A549 (cell line): Measurements from ENCODE around the gene PDLIM5. TPM values are rescaled to one million over a fixed set of nuclear protein-coding genes. Genes with fewer than 3 reads are reported as not detected.
A peak's percentile ranks its signal among the peaks of the same experiment; 100 is the strongest.

ENCODE experiments used
- ATAC-seq, 2 experiments: fragments of 200-7000 bp in 1 of 2; fragments of >200 bp in 1 of 2; cut with Nextera tagmentation in 1 of 2; cut with Tn5 transposase in 1 of 2; 3 replicates each; pipeline versions ENCODE4 v1.8.0 to v1.9.1; 2018 to 2020; ENCODE audit warnings: mild to moderate bottlenecking in 1 of 2, moderate library complexity in 1 of 2
- CTCF ChIA-PET: fragments of 300-600 bp; sonication (Branson Sonifier 250); formaldehyde crosslinking; extraction: SDS; loops from one replicate; lab custom pipeline; 2021; ENCODE audit warnings: antibody characterized with exemption, inconsistent platforms; lab: Yijun Ruan, JAX
- POLR2A ChIA-PET: fragments of 350-600 bp; formaldehyde crosslinking; extraction: SDS; loops from one replicate; lab custom pipeline; 2021; ENCODE audit warnings: antibody characterized with exemption, inconsistent platforms; lab: Yijun Ruan, JAX
- DNase-seq, 2 experiments: peaks; one replicate each; pipeline versions ENCODE4 v3.0.0 to v3.0.0-alpha.2; 2011 to 2016; ENCODE audit warnings: low read depth in 1 of 2, low spot score in 1 of 2
- FAIRE-seq: peaks from 2 replicates; lab custom pipeline; 2011; peaks lifted over from hg19 to GRCh38; lab: Jason Lieb, UNC
- H3K27ac ChIP-seq, 2 experiments: fragments of >200 bp; sonication (Bioruptor Twin); formaldehyde crosslinking; 3 replicates each; pipeline ENCODE4 v1.5.1; 2016 to 2017
- H3K4me1 ChIP-seq: fragments of >200 bp; sonication (Bioruptor Twin); formaldehyde crosslinking; 3 replicates; pipeline ENCODE4 v1.6.1; 2016
- H3K4me2 ChIP-seq: fragments of >200 bp; sonication (Bioruptor Twin); formaldehyde crosslinking; 3 replicates; pipeline ENCODE4 v1.6.1; 2016
- H3K4me3 ChIP-seq: fragments of >200 bp; sonication (Bioruptor Twin); formaldehyde crosslinking; 3 replicates; pipeline ENCODE4 v1.5.1; 2016
- H3K9me3 ChIP-seq: fragments of >200 bp; sonication (Bioruptor Twin); formaldehyde crosslinking; 3 replicates; pipeline ENCODE4 v1.6.1; 2016
- BCL3 ChIP-seq: fragments of >200 bp; sonication (Bioruptor Twin); formaldehyde crosslinking; IDR thresholded peaks from 3 replicates; pipeline ENCODE4 v1.6.1; 2016
- BHLHE40 ChIP-seq: IDR thresholded peaks from 2 replicates; pipeline ENCODE4 v1.6.1; 2012; ENCODE audit warnings: low read depth, low read length, inconsistent platforms
- CEBPB ChIP-seq, 2 experiments: fragments of >200 bp in 1 of 2; sonication (Bioruptor Twin) in 1 of 2; formaldehyde crosslinking in 1 of 2; IDR thresholded peaks; 2 replicates each; pipeline ENCODE4 v1.6.1; 2012 to 2016
- CTCF ChIP-seq: fragments of >200 bp; sonication (Bioruptor Twin); formaldehyde crosslinking; IDR thresholded peaks from 3 replicates; pipeline ENCODE4 v1.5.1; 2016
- HDAC2 ChIP-seq: fragments of 200-600 bp; sonication (generic); IDR thresholded peaks from 2 replicates; pipeline ENCODE4 v1.6.1; 2016
- HEYL ChIP-seq: fragments of 250-450 bp; sonication (Bioruptor Pico); IDR thresholded peaks from 2 replicates; pipeline ENCODE4 v1.8.0; 2021; ENCODE audit warnings: mild to moderate bottlenecking, moderate library complexity
- HOXB13 ChIP-seq: fragments of 250-450 bp; sonication (Bioruptor Pico); IDR thresholded peaks from 2 replicates; pipeline ENCODE4 v1.5.0; 2020; ENCODE audit warnings: low read depth, mild to moderate bottlenecking, moderate library complexity
- KDM1A ChIP-seq: fragments of 200-600 bp; sonication (generic); IDR thresholded peaks from 2 replicates; pipeline ENCODE4 v1.6.1; 2016; ENCODE audit warnings: low read depth, mild to moderate bottlenecking
- RAD21 ChIP-seq, 2 experiments: fragments of >200 bp in 1 of 2; sonication (Bioruptor Twin) in 1 of 2; formaldehyde crosslinking in 1 of 2; IDR thresholded peaks in 1 of 2; conservative IDR thresholded peaks in 1 of 2; 2 replicates in 1 of 2; 3 replicates in 1 of 2; pipeline ENCODE4 v1.6.1; 2012 to 2018; ENCODE audit warnings: inconsistent platforms in 1 of 2
- RARB ChIP-seq: fragments of 250-450 bp; sonication (Bioruptor Pico); IDR thresholded peaks from 2 replicates; pipeline ENCODE4 v1.8.0; 2021; ENCODE audit warnings: mild to moderate bottlenecking, moderate library complexity
- SMC3 ChIP-seq: fragments of >200 bp; sonication (Bioruptor Twin); formaldehyde crosslinking; IDR thresholded peaks from 3 replicates; pipeline ENCODE4 v1.6.1; 2018; ENCODE audit warnings: inconsistent platforms
- TFCP2L1 ChIP-seq: fragments of 250-450 bp; sonication (Bioruptor Pico); IDR thresholded peaks from 2 replicates; pipeline ENCODE4 v1.5.0; 2021; ENCODE audit warnings: mild to moderate bottlenecking
- ZC3H11A ChIP-seq: fragments of 450-650 bp; IDR thresholded peaks from 2 replicates; pipeline ENCODE4 v1.6.1; 2014; ENCODE audit warnings: antibody characterized with exemption, mild to moderate bottlenecking
- WGBS: methylation state at CpG from one replicate; pipeline ENCODE4 v1.1.6; 2017; ENCODE audit errors: missing lambda C conversion rate; 5-methylcytosine and 5-hydroxymethylcytosine counted together
- polyA plus RNA-seq, 4 experiments: library from polyadenylated mRNA; depleted of rRNA in 3 of 4; stranded (reverse); fragments of >200 nt; fragmentation: RNase III in 1 of 4; extraction: RNeasy Plus Mini Kit Qiagen cat#74134 plus additional on column Dnase treatment in 1 of 4; gene quantifications; 2 replicates in 3 of 4; 3 replicates in 1 of 4; pipeline ENCODE4 v1.2.3, GENCODE V29; 2011 to 2017
- TF ChIP-seq, protein P1 (sequence below): fragments of 150-350 bp; IDR thresholded peaks from 2 replicates; pipeline ENCODE4 v1.6.1; 2014; ENCODE audit warnings: low read depth, mild to moderate bottlenecking, low read length

The PDLIM5 gene
- polyA plus RNA-seq, 2 of the 4 experiments (the other 2 are of a cell fraction): 54.2 to 242 TPM

- ATAC-seq (no peak; a peak in 1 of 6 replicates), DNase-seq (no peak), FAIRE-seq (no peak)
- Histone ChIP-seq H3K4me2 (no peak overlapping the region), H3K4me1 (peaks cover 17% of the 10 kb centered on the region; the same call in 2 of the 3 replicates), H3K4me3 (no peak overlapping the region), H3K9me3 (no peaks in the 10 kb centered on the region), H3K27ac (peak overlapping the region in 1 of 2 experiments; percentile 30; a peak in 1 of 6 replicates)
- 91% methylated on average over 1 of the region's 1 CpG for WGBS
- POLR2A ChIA-PET: no interaction called here
- TF ChIP-seq HEYL (no peak), CEBPB (IDR thresholded peaks at IDR 0.05) (no peak), TFCP2L1 (CRISPR knock-in tag) (no peak), RARB (no peak), HOXB13 (CRISPR knock-in tag) (no peak), ZC3H11A (no peak), BCL3 (no peak)
- CTCF ChIA-PET: interaction anchor here (0.7 to 1.0 kb wide), 2 partner anchors 10 to 188 kb away, joined by 3 to 7 read pairs; no protein-coding TSS in a partner anchor
Observed at GRCh38 chr4:94595013-94595412, 143.3 kb downstream of the PDLIM5 start.

DNA sequence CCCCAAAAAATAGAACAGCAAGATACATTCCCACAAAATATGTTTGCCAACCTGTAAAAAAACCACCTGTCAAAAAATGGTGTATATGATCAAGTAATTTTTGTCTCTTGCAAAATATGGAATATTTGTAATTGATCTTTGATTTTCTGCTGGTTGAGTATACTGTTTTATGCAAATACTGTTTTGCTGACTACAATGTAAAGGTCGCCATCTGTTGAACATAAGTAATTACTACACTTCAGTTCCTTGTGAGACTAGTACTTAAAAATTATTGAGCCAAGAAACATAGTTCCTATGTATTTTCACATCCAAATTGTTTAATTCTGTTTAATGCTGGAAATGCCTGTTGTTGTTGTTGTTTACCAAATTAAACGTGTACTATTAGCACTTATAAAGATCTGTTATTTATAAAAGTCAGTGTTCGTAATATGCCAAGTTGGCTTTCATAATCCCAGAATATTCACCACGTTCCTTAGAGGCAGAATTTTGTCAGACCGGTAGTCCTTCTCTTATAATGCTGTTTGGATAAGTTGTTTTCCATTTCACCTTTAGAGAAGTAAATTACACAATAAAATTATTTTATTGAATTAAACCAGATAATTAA is 144.2 kb downstream of the PDLIM5 start:
- ATAC-seq (peak in 1 of 2 experiments; percentile 67; a peak in 1 of 6 replicates), FAIRE-seq (peak; percentile 18), DNase-seq (peak; percentile 24 to 66)
- no peak overlapping the region for H3K27ac ChIP-seq
- no peak for TF ChIP-seq HEYL
- peak; percentile 74 for TF ChIP-seq CTCF
- TF ChIP-seq RAD21 (conservative IDR thresholded peaks at IDR 0.05 in 1 of 2, IDR thresholded peaks at IDR 0.05 in 1 of 2): peak; percentile 81 to 88
- TF ChIP-seq SMC3: peak; percentile 79
- no peak for TF ChIP-seq BHLHE40
- TF ChIP-seq TFCP2L1 (CRISPR knock-in tag): no peak
- WGBS: 50% methylated on average over 5 of the region's 5 CpGs
- ChIA-PET POLR2A (no interaction called here), CTCF (interaction anchor here (0.7 to 1.0 kb wide), 2 partner anchors 9 to 189 kb away, joined by 3 to 7 read pairs; no protein-coding TSS in a partner anchor)
- peaks cover 10% of the 10 kb centered on the region; the same call in 2 of the 3 replicates for H3K4me1 ChIP-seq
- H3K9me3 ChIP-seq: no peaks in the 10 kb centered on the region
- no peak overlapping the region for H3K4me2 ChIP-seq
- no peak overlapping the region for H3K4me3 ChIP-seq

DNA sequence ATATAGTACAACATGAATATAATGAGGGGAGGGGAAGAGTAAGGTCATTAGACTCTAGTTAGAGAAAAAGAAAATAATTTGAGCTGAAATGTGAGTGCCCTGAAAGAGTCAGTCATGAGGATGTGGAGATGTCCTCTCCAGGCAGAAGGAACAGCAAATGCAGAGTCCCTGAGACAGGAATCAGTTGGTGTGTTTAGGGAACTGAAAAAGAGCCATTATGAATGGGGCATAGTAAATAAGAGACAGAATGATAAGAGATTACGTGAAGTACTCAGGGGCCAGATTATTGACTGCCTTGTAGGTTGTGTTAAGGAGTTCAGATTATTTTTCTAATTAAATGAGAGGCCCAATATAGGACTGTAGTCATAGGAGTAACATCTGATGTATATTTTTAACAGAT is 147.0 kb downstream of the PDLIM5 start:
- TF ChIP-seq, protein P1, sequence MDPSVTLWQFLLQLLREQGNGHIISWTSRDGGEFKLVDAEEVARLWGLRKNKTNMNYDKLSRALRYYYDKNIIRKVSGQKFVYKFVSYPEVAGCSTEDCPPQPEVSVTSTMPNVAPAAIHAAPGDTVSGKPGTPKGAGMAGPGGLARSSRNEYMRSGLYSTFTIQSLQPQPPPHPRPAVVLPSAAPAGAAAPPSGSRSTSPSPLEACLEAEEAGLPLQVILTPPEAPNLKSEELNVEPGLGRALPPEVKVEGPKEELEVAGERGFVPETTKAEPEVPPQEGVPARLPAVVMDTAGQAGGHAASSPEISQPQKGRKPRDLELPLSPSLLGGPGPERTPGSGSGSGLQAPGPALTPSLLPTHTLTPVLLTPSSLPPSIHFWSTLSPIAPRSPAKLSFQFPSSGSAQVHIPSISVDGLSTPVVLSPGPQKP: no peak
- no peak for TF ChIP-seq KDM1A
- TF ChIP-seq HDAC2: no peak
- Histone ChIP-seq H3K27ac (no peak overlapping the region), H3K4me3 (no peak overlapping the region), H3K4me2 (no peak overlapping the region), H3K9me3 (no peaks in the 10 kb centered on the region), H3K4me1 (peaks cover 21% of the 10 kb centered on the region)
- POLR2A ChIA-PET: no interaction called here
- FAIRE-seq (no peak), ATAC-seq (no peak), DNase-seq (no peak)
- 96% methylated on average over 1 of the region's 1 CpG for WGBS
- CTCF ChIA-PET: no interaction called here
